NCI-H2107 treated with DMSO at 0.1 percent for 48 hours (cell line): ENCODE data around the gene NRXN3.

Experiments
- DNase-seq: peaks from one replicate; lab custom pipeline; 2025; ENCODE audit not compliant: unreplicated experiment; lab: John Stamatoyannopoulos, UW

The NRXN3 gene

GRCh38 chr14:78698991-78699390 lies 528.8 kb downstream of the NRXN3 start:
- DNase-seq, result no peak

GRCh38 chr14:78700236-78700635 lies 530.1 kb downstream of the NRXN3 start:
- no peak for DNase-seq

GRCh38 chr14:78701246-78701645 lies 531.1 kb downstream of the NRXN3 start:
- no peak for DNase-seq

GRCh38 chr14:78704965-78705364 lies 534.8 kb downstream of the NRXN3 start:
- no peak for DNase-seq

GRCh38 chr14:78705989-78706388 lies 535.8 kb downstream of the NRXN3 start:
- no peak for DNase-seq

- no peak for DNase-seq
These were observed 539.8 kb downstream of the NRXN3 start for GRCh38 chr14:78709795-78710557.

DNA sequence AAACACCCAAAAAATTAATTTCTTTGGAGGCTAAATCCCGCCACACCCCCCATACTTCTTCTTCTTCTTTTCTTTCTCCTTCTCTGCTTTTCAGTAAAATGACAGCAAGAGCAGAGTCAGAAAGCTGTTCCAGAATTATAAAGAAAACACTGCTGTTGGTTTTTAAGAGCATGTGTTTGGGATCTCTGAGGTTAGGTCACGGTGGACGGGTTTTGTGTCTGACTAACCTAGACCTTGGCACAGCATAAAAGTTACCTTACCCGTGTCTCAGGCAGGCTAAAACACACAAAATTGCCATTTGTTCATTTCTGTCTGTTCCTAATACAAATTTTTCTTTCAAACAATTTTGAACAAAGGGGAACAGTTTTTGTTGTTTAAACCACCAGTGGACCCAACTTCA lies 540.8 kb downstream of the NRXN3 start:
- no peak for DNase-seq

- DNase-seq, result no peak
These were observed 543.5 kb downstream of the NRXN3 start for GRCh38 chr14:78713716-78714115.

DNA sequence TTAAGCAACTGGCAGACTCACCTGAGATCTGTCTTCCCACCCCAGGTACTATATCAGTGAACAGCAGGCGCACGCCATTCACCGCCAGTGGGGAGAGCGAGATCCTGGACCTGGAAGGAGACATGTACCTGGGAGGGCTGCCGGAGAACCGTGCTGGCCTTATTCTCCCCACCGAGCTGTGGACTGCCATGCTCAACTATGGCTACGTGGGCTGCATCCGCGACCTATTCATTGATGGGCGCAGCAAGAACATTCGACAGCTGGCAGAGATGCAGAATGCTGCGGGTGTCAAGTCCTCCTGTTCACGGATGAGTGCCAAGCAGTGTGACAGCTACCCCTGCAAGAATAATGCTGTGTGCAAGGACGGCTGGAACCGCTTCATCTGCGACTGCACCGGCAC lies 544.5 kb downstream of the NRXN3 start:
- no peak for DNase-seq

GRCh38 chr14:78721756-78722480 lies 551.7 kb downstream of the NRXN3 start:
- peak; percentile 75 for DNase-seq

DNA sequence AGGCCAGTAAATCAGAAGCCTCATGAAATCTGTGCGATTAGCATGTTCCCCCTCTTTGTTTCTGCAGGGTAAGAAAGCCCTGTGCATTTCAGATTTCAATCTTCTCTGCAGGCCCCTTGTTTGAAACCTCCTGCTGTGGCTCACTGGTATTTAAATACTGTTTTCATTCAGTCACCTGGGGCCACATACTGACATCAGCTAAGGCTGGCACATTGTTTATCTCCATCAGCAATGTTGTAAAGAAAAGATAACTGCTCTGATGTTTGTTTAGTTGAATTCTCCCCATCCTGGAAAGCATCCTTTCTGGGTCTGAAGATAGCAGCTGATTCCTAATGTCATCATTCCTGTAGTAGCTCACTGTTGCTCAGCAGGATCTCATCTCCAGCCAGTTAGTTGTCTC lies 554.9 kb downstream of the NRXN3 start:
- DNase-seq, result peak; percentile 57

- no peak for DNase-seq
These were observed 566.9 kb downstream of the NRXN3 start for GRCh38 chr14:78737116-78737515.

GRCh38 chr14:78737601-78738000 lies 567.4 kb downstream of the NRXN3 start:
- no peak for DNase-seq

- DNase-seq, result no peak
These were observed 576.0 kb downstream of the NRXN3 start for GRCh38 chr14:78746086-78746595.

GRCh38 chr14:78747813-78748212 lies 577.6 kb downstream of the NRXN3 start:
- no peak for DNase-seq

- DNase-seq, result peak; percentile 36
These were observed 582.5 kb downstream of the NRXN3 start for GRCh38 chr14:78752518-78753188.

- no peak for DNase-seq
These were observed 583.9 kb downstream of the NRXN3 start for GRCh38 chr14:78754059-78754458.

GRCh38 chr14:78758333-78758732 lies 588.2 kb downstream of the NRXN3 start:
- DNase-seq, result peak; percentile 87

DNA sequence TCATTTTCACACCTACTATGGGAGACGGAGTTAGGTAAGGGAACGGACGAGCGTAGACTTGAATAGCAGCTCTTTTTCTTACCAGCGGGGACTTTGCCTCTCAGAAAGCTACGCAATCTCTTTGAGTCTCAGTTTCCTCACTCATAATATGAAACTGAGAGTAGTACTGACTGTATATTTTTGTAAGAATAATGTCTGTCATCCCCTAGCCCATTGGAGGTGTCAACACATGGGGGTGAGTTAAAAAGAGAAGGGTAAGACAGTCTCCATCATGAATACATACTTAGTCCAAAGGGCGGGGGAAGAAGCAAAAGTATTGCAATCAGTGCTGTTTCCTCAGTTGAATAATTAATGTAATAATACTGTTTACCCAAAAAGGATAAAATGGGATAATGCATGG lies 592.2 kb downstream of the NRXN3 start:
- no peak for DNase-seq

DNA sequence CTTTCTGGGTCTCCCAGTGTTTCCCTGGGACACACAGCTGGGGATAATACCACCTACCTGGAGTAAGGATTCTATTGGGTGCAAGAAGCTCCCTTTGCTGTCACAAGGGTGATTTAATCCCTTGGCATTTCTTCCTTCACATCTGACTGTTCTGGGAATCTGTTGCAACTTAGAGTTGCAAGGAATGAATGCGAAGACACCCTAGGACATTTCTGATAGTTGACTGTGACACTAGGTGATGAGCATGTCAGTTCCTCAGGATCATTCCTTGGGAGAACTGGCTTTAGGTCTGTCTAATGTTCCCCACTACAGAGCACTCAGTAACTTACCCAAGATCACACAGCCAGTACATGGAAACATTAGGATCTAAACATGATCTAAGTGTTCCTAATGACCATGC lies 593.6 kb downstream of the NRXN3 start:
- no peak for DNase-seq

GRCh38 chr14:78764240-78764639 lies 594.1 kb downstream of the NRXN3 start:
- DNase-seq, result no peak

- DNase-seq, result no peak
These were observed 594.5 kb downstream of the NRXN3 start for GRCh38 chr14:78764645-78765044.
